ENCODE data around the gene C4orf50.

DNA sequence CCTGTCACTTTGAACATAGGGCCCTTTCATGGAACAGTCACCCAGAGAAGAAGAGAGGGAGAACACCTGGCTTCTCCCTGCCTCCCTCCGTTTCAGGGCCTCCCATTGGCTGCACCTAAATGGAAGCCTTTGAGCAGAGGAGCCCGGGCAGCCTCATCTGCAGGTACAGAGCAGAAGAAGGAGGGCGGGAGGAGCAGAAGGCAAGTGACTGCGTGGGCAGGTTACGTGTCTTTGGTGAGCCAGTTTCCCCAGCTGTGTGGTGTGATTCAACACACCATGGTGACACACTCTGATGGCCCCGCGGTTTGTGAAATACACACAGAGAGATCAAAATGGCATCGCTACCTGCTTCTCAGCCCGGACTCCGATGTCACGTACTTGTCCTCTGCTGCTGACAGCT lies 431 bp downstream of the C4orf50 start:
- TF ChIP-seq, protein P1, sequence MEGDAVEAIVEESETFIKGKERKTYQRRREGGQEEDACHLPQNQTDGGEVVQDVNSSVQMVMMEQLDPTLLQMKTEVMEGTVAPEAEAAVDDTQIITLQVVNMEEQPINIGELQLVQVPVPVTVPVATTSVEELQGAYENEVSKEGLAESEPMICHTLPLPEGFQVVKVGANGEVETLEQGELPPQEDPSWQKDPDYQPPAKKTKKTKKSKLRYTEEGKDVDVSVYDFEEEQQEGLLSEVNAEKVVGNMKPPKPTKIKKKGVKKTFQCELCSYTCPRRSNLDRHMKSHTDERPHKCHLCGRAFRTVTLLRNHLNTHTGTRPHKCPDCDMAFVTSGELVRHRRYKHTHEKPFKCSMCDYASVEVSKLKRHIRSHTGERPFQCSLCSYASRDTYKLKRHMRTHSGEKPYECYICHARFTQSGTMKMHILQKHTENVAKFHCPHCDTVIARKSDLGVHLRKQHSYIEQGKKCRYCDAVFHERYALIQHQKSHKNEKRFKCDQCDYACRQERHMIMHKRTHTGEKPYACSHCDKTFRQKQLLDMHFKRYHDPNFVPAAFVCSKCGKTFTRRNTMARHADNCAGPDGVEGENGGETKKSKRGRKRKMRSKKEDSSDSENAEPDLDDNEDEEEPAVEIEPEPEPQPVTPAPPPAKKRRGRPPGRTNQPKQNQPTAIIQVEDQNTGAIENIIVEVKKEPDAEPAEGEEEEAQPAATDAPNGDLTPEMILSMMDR (IDR thresholded peaks at IDR 0.05): no peak
- no peak for TF ChIP-seq EZH2 (IDR thresholded peaks at IDR 0.05; ENCODE audit: borderline replicate concordance, insufficient read depth, low read depth, low read length, poor library complexity, severe bottlenecking)
